Neural cell (in vitro differentiated cells): ENCODE data around the gene CGB8.

Source experiments
- EP300 ChIP-seq: fragments of 450-650 bp; conservative IDR thresholded peaks from 2 replicates; pipeline ENCODE4 v1.6.1; 2014; ENCODE audit warnings: antibody characterized with exemption, mild to moderate bottlenecking, moderate library complexity; ENCODE audit not compliant: poor library complexity, severe bottlenecking
- EZH2 ChIP-seq: fragments of 200-600, 300-800 bp; shearing (Covaris generic), sonication (generic); IDR thresholded peaks from 2 replicates; pipeline ENCODE4 v1.6.1; 2014; ENCODE audit warnings: antibody characterized with exemption, low read length, borderline replicate concordance, mild to moderate bottlenecking; ENCODE audit not compliant: insufficient read depth, poor library complexity, severe bottlenecking
- MXI1 ChIP-seq: fragments of 450-650 bp; conservative IDR thresholded peaks from 2 replicates; pipeline ENCODE4 v1.6.1; 2014; ENCODE audit warnings: antibody characterized with exemption, mild to moderate bottlenecking; ENCODE audit not compliant: poor library complexity, severe bottlenecking
- POLR2AphosphoS5 ChIP-seq: IDR thresholded peaks from 2 replicates; pipeline ENCODE4 v1.6.1; 2012
- TAF1 ChIP-seq: IDR thresholded peaks from 2 replicates; pipeline ENCODE4 v1.6.1; 2012; ENCODE audit warnings: low read depth
- TF ChIP-seq, protein P1 (sequence below): fragments of 450-650 bp; IDR thresholded peaks from 2 replicates; pipeline ENCODE4 v1.5.1; 2014; ENCODE audit warnings: antibody characterized with exemption, mild to moderate bottlenecking, moderate library complexity; ENCODE audit not compliant: poor library complexity, severe bottlenecking

DNA sequence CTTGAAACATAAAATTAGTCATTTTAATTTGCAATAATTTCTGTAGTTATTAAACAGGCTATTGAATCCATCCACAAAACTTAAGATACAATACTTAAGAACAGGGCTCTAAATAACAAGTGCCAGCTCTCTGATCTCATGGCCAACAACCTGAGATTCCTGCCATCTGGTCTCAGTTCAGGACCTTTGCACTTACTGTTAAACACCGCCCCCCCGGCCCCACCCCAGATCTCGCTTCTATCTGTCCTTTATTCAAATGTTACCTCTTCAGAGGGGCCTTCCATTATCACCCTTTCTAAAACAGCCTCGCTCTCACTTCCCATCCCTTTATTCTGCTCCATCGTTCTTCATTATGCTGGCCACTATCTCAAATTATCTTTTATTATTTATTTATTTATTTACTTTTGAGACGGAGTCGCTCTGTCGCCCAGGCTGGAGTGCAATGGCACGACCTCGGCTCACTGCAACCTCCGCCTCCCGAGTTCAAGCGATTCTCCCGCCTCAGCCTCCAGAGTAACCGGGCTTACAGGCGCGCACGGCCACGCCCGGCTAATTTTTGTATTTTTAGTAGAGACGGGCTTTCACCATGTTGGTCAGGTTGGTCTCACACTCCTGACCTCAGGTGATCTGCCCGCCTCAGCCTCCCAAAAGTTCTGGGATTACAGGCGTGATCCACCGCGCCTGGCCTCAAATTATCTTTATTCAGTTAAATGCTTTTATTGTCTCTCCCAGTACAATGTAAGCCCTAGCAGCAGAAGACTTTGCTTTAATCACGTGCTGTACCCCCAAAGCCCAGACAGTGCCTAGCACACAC, 35.5 kb upstream of the CGB8 start:
- TF ChIP-seq, protein P1, sequence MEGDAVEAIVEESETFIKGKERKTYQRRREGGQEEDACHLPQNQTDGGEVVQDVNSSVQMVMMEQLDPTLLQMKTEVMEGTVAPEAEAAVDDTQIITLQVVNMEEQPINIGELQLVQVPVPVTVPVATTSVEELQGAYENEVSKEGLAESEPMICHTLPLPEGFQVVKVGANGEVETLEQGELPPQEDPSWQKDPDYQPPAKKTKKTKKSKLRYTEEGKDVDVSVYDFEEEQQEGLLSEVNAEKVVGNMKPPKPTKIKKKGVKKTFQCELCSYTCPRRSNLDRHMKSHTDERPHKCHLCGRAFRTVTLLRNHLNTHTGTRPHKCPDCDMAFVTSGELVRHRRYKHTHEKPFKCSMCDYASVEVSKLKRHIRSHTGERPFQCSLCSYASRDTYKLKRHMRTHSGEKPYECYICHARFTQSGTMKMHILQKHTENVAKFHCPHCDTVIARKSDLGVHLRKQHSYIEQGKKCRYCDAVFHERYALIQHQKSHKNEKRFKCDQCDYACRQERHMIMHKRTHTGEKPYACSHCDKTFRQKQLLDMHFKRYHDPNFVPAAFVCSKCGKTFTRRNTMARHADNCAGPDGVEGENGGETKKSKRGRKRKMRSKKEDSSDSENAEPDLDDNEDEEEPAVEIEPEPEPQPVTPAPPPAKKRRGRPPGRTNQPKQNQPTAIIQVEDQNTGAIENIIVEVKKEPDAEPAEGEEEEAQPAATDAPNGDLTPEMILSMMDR: no peak
- TF ChIP-seq EP300 (no peak), POLR2AphosphoS5 (no peak), MXI1 (no peak), EZH2 (no peak), TAF1 (no peak)
